Occipital lobe (tissue), 2 donors: ENCODE data around the gene FAM222A. TPM values are rescaled to one million over a fixed set of nuclear protein-coding genes. Genes with fewer than 3 reads are reported as not detected.

ENCODE experiments used
- DNase-seq: peaks from one replicate; lab custom pipeline; 2025; lab: John Stamatoyannopoulos, UW
- total RNA-seq: library from RNA; depleted of rRNA; stranded (reverse); fragments of >200 nt; gene quantifications from one replicate; pipeline ENCODE4 v1.2.3, GENCODE V29; 2014

FAM222A gene
- total RNA-seq, 1 donor from 2014 or later: 2.5 TPM

DNA sequence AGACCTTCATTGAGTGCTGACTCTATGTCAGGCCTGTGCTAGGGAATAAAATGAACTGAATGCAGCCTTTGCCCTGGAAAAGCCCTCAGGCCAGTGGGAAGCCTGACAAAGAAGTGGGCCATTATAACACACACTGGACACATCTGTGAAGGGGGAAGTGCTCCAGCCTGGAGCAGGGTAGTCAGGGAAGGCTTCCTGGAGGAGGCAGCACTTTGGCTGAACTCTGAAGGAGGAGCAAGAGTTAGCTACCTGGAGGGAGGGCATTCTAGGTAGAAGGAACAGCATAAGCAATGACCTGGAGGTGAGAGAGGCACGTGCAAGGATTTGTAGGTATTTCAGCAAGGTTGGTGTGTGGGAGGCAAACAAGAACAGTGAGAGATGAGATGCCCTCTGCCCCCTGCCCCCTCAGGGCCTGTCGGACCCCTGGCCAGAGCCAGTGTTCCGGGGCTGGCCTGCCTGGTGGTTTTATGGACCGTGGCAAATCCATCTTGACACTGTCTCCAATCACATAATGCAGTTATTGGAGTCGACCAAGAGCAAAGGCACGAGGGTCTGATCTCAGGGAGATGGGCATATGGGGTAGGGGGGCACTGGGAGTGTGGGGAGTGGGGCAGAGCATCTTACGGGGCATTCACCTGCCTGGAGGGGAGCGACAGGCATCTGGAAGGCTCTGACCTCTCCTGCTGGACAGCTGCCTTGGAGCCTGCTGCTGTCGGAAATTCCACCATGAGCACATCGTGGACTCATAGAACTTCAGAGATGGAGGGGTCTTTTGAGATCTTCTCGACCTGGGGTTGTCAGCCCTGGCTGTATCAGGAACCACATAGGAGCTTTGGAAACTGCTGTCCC lies 2.7 kb upstream of the FAM222A start:
- no peak for DNase-seq

DNA sequence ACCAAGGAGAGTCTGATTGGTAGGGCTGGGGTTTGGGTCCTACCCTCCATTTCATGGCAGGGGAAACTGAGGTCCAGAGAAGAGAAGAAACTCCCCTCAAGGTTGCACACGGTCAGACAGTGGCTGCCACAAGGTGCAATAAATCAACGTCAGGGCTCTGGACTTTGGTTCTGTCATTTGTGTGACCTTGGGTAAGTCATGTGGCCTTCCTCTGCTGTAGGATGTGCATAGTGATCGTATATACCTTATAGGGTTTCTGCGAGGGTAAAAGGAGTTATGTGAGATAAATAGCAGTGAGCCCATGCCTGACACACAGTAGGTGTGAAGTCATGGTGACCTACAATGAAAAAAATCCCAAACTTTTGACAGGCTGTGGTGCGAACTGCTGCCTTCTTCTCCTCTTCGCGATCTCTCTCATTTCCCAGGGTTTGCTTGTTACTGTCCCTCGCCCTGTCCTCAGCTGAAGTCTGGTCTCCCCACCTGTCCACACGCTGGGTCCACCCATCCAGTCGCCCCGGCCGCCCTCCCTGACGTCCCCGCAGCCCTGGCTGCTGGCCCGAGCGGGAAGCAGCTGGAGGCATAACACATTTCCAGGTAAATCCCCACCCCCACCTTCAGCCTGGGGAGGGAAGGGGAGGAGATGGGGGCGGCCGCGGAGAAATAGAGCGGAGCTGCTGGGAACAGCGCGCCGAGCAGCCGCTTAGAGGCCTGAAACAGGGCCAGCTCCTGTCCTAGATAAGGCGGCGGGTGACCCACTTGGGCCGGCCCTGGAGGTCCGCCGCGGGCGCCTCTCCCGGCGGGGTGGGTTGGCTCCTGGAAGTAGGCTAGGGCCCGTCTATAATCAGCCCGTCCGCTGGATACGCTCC lies 1.8 kb upstream of the FAM222A start:
- no peak for DNase-seq

GRCh38 chr12:109714141-109714912 lies 702 bp downstream of the FAM222A start:
- peak; percentile 27 for DNase-seq

DNA sequence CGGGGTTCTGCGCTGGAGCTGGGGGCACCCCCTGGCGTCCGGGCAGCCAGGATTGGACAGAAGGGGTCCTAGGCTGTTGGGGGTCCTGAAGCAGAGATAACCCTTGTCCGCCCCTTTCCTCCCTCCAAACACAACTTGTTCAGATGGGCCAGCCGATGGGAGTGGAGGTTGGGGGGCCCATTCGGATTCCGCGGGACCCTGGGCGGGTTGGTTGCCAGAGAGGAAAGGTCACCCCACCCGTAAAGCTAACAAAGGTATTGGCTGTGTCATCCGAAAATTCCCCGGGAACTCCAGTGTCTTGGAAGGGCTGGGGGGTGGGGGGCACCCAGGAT lies 1.3 kb downstream of the FAM222A start:
- DNase-seq: no peak

DNA sequence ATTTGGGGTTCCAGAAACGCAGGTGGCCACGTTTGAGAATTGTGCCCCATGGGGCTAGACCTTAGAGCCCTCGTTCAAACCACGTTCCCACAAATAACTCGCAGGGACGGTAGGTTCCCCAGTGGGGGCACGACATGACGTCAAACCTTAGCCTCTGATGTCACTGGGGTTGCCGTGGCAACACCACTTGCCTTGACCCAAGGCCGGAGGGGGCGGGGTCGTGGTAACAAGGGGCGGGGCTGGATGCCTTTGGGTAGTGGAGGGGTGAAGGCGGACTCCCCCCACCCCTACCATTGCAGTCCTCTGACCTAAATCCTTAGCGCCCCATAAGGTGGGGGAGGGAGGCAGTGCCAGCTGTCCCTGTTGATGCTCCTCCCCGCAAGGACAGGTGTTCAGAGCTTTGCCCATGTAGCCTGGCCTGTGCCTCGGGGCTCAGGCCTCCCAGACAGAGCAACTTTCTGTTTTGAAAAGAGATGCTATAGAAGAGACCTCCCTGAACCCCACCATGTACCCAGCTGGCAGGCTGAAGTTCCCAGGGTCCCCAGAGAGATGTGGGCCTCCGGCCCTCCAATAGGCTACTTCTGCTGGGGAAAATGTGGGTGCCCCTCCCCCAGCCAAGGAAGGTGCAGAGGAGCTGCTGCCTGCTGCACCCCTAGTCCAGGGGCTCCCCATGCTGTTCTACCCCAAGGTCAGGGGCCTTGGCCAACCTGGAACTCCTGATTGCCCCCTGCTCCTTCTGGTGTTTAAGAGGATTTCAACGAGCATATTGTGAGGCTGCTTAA lies 1.9 kb downstream of the FAM222A start:
- DNase-seq: no peak

DNA sequence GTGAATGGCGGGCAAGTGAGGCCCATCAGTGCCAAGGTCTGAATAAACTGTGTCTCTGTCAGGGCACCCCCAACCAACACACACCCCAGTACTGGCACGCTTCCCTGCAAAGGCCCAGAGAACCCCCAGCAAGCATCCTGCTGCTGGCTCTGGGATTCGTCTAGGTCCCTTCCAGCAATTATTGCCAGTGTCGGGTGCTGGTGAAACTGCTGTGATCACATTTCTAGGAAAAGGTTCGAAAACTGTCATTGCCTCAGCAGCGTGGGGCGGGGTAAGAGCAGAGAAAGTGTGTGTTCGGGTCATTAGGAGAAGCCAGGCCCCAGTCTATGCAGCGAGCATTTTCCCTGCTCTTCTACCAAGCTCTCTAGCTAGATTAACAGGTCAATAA lies 2.5 kb downstream of the FAM222A start:
- no peak for DNase-seq

DNA sequence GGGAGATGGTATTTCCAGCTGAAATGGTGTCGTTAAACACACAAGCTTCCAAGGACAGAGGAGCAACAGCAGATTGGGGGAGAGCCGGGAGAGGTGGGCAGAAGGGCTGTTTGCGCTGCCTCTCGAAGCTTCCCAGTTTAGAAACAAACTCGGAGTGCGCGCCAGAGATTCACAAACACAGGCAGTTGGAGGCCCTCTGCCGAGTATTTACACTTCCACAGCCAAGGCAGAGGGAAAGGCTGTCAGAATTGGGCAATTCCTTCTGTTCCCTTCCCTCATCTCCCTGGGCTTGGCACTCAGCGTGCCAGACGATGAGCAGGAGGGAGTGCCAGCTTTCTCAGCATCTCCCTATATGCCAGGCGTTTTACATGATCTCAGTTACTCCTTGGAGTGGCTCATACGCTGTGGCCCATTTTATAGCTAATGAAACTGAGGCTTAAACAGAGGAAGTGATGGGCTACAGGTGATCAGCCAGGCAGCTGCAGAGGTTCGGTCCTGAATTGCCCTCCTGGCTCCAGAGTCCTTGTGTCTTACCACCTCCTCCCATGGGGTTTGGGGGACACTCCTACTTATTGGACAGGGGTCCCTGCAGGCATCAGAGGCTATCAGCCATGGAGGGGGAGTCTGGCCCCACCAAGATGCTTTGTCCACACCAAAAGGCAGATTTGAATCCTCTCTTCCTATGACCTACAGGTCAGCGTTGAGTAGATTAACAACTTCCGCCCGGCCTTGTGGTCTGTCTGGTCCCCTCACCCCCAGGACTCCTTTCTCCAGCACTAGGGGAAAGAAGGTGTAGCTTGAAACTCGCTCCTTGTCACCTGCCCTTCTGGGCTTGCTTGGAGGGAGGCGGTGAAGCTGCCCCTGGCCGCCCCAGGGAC lies 3.1 kb downstream of the FAM222A start:
- peak; percentile 78 for DNase-seq

- no peak for DNase-seq
Observed at GRCh38 chr12:109717390-109718357, 4.0 kb downstream of the FAM222A start.

DNA sequence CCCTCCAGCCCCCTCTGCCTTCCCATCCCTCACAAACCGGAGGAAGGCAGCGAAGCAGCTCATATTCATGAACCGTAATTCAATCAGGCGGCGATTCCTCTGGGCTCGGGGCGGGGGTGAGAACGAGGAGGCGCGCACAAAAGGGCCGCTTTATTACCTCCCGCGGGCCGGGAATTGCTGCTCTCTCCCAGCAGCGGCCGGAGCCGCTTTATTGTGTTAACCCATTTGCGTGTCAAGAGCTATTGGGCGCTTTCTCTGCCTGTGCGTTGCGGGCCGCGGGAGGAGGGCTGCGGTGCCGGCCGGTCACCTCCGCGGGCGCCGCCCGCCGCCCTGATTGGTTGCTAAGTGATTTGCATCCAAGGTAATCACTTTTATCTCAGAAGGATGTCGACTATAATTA lies 4.8 kb downstream of the FAM222A start:
- no peak for DNase-seq

GRCh38 chr12:109719123-109720022 lies 5.7 kb downstream of the FAM222A start:
- no peak for DNase-seq

DNA sequence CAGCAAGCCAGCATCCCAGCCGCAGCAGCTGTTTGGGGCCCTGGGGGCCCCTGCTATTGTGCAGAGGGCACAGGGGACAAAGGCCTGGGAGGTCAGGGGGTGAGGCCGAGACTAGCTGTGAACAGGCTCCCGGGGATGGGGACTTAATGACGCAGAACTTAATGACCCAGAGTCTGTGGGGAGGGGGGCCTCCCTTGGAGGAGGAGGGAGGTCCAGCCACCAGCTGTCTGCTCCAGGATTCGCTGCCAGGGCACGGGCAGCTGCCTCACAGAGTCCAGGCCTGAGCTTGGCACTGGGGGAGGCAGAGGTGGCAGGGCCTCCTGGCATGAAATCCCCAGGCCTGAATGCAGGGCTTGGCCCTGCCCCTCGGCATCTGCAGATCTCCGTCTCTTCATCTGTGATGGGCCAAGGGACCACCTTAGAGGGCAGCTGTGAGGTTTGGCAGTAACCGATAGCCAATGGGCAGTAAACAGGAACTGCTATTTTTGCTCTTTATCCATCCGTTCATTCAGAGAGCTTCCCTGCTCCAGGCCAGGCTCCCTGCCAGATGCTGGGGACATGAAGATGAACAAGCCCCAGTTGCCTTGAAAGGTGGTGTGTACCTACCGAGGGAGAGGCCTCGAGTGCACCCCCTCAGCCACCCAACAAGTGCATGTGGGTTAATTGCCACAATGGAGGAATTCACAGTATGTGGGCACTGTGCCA lies 6.7 kb downstream of the FAM222A start:
- peak; percentile 71 for DNase-seq

DNA sequence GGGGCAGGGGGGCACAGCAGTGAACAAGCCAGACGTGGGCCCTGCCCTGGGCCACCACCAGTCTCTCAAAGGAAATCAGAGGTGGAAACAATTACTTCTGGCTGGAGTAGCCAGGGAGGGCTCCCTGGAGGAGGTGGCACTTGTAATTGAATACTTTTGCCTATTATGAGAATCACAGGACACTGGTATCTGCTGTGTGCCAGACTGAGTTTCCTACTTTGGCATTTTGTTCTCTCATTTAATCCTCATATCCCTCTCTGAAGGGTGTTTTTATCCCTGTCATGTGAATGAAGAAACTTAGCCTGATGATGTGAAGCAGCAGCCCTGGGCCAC lies 7.2 kb downstream of the FAM222A start:
- DNase-seq: no peak

DNA sequence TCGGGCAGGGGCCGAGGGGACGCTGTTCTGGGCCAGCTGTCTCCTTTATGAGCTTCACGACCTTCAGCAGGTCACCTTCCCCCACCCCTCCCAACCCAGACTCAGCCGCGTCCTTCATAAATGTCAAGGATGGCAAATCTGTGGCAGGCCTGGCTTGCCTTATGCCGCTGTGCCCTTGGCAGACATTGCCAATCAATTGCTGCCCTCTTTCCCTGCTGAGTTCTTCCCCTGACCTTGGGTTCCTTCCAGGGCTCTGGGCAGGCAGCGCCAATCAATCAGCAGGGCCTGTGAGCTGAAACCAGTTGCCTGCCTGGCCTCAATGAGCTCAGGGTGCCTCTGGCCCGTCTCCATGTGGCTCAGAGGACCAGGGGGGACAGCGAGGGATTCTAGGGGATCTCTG lies 7.7 kb downstream of the FAM222A start:
- DNase-seq: no peak

DNA sequence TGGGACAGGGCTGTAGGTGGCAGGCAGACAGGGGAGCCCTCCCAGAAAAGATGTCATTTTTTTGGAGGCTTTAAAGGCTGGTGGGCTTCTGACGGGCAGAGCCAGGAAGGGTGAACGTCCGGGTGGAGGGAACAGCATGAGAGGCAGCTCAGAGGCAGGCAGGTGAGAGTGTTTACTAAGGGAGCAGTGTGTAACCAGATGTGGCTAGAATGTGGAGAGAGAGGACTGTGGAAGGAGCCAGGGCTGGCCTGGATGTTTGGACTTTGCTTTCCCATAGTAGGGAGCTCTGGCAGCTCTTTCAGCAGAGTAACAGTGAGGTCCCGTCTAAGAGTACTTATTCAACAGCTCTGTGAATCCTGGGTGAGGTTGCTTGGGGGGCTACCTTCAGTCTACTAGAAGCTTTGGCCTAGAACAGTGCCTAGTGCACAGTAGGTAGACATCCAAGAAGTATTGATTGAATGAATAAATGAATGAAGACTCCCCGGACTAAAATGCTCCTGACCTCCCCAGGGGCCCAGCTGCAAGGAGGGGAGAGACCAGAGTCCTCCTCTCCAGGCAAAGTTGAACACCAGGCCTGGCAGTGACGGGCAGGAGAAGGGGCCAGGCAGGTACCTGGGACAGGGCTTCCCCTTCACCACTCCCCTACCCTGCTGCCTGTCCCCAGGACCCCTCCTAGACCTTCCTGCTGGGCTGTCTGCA lies 8.5 kb downstream of the FAM222A start:
- DNase-seq: no peak

DNA sequence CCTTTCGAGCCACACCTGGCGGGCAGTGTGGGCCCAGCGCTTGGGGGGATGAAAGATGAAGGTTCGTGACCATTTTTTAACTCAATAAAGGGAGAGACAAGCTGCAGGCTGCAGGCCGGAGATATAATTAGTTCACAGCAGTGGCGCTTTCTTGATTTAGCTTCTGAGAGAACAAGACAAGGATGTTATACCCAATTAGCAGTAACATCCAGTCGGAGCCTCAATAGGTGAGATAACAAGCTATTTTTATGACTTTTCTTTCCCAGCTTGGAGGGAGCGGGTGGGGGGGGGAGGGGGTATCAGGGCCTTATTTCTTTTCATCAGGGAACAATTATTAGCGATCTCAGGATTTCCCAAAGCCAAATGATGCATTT lies 9.1 kb downstream of the FAM222A start:
- DNase-seq: no peak

GRCh38 chr12:109723311-109723881 lies 9.8 kb downstream of the FAM222A start:
- peak; percentile 83 for DNase-seq
